Measurements from ENCODE around the gene LMBRD1. TPM values are rescaled to one million over a fixed set of nuclear protein-coding genes. Genes with fewer than 3 reads are reported as not detected.

Gene LMBRD1
- total RNA-seq, 6 donors from 2014 or later = 24.5 to 104 (median 55.9) TPM

DNA sequence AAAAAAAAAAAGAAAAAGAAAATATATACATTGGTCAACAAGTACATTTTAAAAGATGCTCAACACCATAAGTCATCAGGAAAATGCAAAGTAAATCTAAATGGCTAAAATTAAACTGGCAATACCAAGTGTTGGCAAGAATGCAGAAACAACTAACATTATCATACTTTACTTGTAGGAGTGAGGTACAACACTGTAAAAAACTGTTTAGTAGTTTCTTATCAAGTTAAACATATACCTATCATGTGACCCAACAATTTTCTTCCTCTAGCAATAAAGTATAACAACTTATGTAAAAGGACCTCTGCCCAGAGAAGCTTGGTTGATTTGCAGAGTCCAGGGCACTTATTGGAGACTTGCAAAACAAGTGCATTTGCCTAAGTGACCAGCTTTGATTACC, 40.4 kb downstream of the LMBRD1 start:
- H3K27me3 ChIP-seq = no peaks in the 10 kb centered on the region
- peaks cover 0 to 5% (median 0%) of the 10 kb centered on the region in 4 donors for H3K9me3 ChIP-seq
- H3K27ac ChIP-seq = no peak overlapping the region
- TF ChIP-seq EP300 (IDR thresholded peaks at IDR 0.05) (no peak), POLR2AphosphoS5 (IDR thresholded peaks at IDR 0.05) (no peak), POLR2A (IDR thresholded peaks at IDR 0.05) (no peak)
- TF ChIP-seq, protein P1, sequence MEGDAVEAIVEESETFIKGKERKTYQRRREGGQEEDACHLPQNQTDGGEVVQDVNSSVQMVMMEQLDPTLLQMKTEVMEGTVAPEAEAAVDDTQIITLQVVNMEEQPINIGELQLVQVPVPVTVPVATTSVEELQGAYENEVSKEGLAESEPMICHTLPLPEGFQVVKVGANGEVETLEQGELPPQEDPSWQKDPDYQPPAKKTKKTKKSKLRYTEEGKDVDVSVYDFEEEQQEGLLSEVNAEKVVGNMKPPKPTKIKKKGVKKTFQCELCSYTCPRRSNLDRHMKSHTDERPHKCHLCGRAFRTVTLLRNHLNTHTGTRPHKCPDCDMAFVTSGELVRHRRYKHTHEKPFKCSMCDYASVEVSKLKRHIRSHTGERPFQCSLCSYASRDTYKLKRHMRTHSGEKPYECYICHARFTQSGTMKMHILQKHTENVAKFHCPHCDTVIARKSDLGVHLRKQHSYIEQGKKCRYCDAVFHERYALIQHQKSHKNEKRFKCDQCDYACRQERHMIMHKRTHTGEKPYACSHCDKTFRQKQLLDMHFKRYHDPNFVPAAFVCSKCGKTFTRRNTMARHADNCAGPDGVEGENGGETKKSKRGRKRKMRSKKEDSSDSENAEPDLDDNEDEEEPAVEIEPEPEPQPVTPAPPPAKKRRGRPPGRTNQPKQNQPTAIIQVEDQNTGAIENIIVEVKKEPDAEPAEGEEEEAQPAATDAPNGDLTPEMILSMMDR (IDR thresholded peaks at IDR 0.05) = no peak
- peaks cover 0 to 3% (median 0%) of the 10 kb centered on the region in 4 donors for H3K4me1 ChIP-seq
- H3K4me3 ChIP-seq = no peak overlapping the region
- H3K36me3 ChIP-seq = no peaks in the 10 kb centered on the region
- ATAC-seq (ENCODE audit: low FRiP score in 2 of 2) = no peak
- no peak for DNase-seq

DNA sequence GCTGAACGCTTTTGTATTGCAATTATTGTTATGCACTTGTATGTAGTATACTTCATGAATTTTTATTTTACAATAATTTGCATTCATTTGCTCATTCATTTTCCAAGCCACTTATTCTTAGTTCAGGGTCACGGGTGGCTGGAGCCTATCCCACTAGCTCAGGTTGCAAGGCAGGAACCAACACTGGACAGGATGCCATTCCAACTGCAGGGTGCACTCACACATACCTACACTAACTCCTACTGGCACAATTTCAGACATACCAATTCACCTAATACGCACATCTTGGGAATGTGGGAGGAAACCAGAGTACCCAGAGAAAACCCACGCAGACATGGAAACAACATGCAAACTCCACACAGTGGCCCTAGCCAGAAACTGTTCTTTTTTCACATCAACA, 61.8 kb downstream of the LMBRD1 start:
- Histone ChIP-seq H3K27me3 (no peaks in the 10 kb centered on the region), H3K9me3 (no peaks in the 10 kb centered on the region), H3K36me3 (peaks cover 0 to 12% (median 2%) of the 10 kb centered on the region in 4 donors), H3K4me1 (no peaks in the 10 kb centered on the region), H3K27ac (no peak overlapping the region), H3K4me3 (no peak overlapping the region)
- TF ChIP-seq EP300 (IDR thresholded peaks at IDR 0.05) = no peak
- TF ChIP-seq POLR2AphosphoS5 (IDR thresholded peaks at IDR 0.05) = no peak
- TF ChIP-seq POLR2A (IDR thresholded peaks at IDR 0.05) = no peak
- TF ChIP-seq, protein P1 (IDR thresholded peaks at IDR 0.05) = no peak
- no peak for ATAC-seq (ENCODE audit: low FRiP score in 2 of 2)
- DNase-seq = no peak
- 91% methylated on average over 4 of the region's 4 CpGs for WGBS, 2 donors

DNA sequence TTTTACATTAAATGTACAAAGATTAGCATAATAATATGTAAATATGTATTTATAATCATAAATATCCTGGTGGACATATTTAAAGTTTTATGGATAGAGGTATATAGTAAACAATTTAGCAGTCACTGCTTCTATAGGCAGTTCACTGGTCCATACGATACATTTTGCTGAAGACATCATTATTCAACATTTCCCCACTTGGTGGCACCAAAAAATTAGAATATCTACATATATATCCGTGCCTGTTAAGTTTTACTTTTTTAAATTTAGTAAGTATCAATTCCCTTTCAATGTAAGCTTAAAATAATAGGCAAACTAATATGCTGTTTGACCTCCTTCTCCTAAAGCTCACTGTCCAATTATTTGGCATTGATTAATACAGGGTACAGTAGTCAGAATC, 64.2 kb downstream of the LMBRD1 start:
- Histone ChIP-seq H3K4me1 (no peaks in the 10 kb centered on the region), H3K27me3 (no peaks in the 10 kb centered on the region), H3K4me3 (no peak overlapping the region), H3K9me3 (no peaks in the 10 kb centered on the region), H3K27ac (no peak overlapping the region), H3K36me3 (peaks cover 0 to 9% (median 2%) of the 10 kb centered on the region in 4 donors)
- TF ChIP-seq POLR2A (IDR thresholded peaks at IDR 0.05) = no peak
- TF ChIP-seq, protein P1 (IDR thresholded peaks at IDR 0.05) = no peak
- no peak for TF ChIP-seq POLR2AphosphoS5 (IDR thresholded peaks at IDR 0.05)
- no peak for TF ChIP-seq EP300 (IDR thresholded peaks at IDR 0.05)
- WGBS, 2 donors = 50 to 51% methylated on average over 2 of the region's 2 CpGs
- no peak for ATAC-seq (ENCODE audit: low FRiP score in 2 of 2)
- DNase-seq = no peak

DNA sequence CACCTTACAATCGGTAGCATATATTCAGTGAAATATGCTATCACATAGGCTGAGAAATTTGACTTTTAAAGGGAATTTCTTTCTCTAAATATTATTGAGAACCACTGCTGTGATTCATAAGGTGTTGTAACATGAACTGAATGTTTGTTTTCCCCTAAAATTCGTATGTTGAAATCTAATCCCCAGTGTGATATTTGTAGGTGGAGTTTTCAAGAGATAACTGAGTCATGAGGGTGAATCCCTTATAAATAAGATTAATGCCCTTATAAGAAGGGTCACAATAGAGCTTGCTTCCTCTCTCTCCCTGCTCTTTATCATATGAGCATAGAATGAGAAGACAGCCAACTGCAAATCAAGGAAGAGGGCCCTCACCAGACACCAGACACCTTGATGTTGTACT, 64.8 kb downstream of the LMBRD1 start:
- Histone ChIP-seq H3K4me1 (no peaks in the 10 kb centered on the region), H3K4me3 (no peak overlapping the region), H3K27ac (no peak overlapping the region), H3K36me3 (peaks cover 0 to 4% (median under 1%) of the 10 kb centered on the region in 4 donors), H3K9me3 (no peaks in the 10 kb centered on the region), H3K27me3 (no peaks in the 10 kb centered on the region)
- ATAC-seq (ENCODE audit: low FRiP score in 2 of 2) (peak in 1 of 2 donors; percentile 58), DNase-seq (no peak)
- no peak for TF ChIP-seq POLR2A (IDR thresholded peaks at IDR 0.05)
- WGBS, 2 donors = 60 to 65% methylated on average over 2 of the region's 2 CpGs

DNA sequence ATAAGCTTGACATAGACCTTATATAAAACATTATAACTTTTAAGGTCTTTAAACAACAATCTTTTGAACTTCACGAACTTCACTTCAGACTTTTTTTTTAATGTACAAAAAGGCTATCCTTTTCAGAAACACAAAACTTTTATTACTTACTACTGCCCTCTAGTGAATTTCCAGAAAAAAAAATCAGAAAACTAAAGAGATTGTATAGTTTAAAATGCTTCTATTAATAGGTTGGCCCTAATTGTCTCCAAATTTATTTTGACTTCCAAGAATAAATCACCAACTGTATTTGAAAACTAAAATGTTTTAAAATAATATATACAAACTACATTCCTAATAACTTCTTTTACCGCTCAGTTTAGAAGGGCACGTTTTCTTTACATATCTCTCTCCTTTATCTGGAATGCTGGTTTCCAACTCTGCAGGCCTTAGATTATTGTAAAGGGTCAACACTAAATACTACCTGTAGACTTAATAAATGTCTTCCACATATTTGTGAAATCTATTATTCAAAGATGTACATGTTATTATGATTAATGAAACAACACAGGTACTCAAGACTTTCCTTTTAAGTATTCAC, 66.8 kb downstream of the LMBRD1 start:
- no peaks in the 10 kb centered on the region for H3K27me3 ChIP-seq
- no peak for DNase-seq
- H3K4me3 ChIP-seq = no peak overlapping the region
- WGBS, 2 donors = 72 to 81% methylated on average over 3 of the region's 3 CpGs
- no peak overlapping the region for H3K27ac ChIP-seq
- peaks cover 0 to 2% (median 0%) of the 10 kb centered on the region in 4 donors for H3K36me3 ChIP-seq
- H3K4me1 ChIP-seq = no peaks in the 10 kb centered on the region
- no peak for ATAC-seq (ENCODE audit: low FRiP score in 2 of 2)
- H3K9me3 ChIP-seq = peaks cover 0 to 6% (median 5%) of the 10 kb centered on the region in 4 donors
- no peak for TF ChIP-seq EP300 (IDR thresholded peaks at IDR 0.05)
- TF ChIP-seq, protein P1 (IDR thresholded peaks at IDR 0.05) = no peak
- TF ChIP-seq POLR2AphosphoS5 (IDR thresholded peaks at IDR 0.05) = no peak
- TF ChIP-seq POLR2A (IDR thresholded peaks at IDR 0.05) = no peak
